HG03064 (cell line): ENCODE measurements around the gene DPY19L1.
"Not testable (repeated sequence)": the region's sequence is repeated elsewhere in the genome, so short reads cannot be mapped to it uniquely, and the experiment has no call there.

Experiments
- ATAC-seq: cut with Tn5 transposase; IDR thresholded peaks from one replicate; pipeline ENCODE4 v1.9.1; 2021; ENCODE audit warnings: low read depth; ENCODE audit not compliant: unreplicated experiment

Gene DPY19L1

GRCh38 chr7:35037211-35037525 is at the start of gene DPY19L1:
Gene DPY19L1, minus strand, starts transcription at chr7:35037485. Its CDS starts 91 bp downstream, at chr7:35037394.
- peak; percentile 22 for ATAC-seq

GRCh38 chr7:35079517-35079916 is 42.2 kb upstream of the DPY19L1 start:
- ATAC-seq, result not testable (repeated sequence)

GRCh38 chr7:35074008-35074407 is 36.7 kb upstream of the DPY19L1 start:
- not testable (repeated sequence) for ATAC-seq

GRCh38 chr7:35072950-35073827 is 35.9 kb upstream of the DPY19L1 start:
- ATAC-seq, result not testable (repeated sequence)

- not testable (repeated sequence) for ATAC-seq
These were observed 31.8 kb upstream of the DPY19L1 start for GRCh38 chr7:35069084-35069483.

GRCh38 chr7:35065382-35065781 is 28.1 kb upstream of the DPY19L1 start:
- ATAC-seq, result not testable (repeated sequence)

GRCh38 chr7:35058571-35058970 is 21.3 kb upstream of the DPY19L1 start:
- ATAC-seq, result not testable (repeated sequence)

- not testable (repeated sequence) for ATAC-seq
These were observed 20.5 kb upstream of the DPY19L1 start for GRCh38 chr7:35057505-35058451.

- not testable (repeated sequence) for ATAC-seq
These were observed 18.4 kb upstream of the DPY19L1 start for GRCh38 chr7:35055733-35056132.

GRCh38 chr7:35053488-35054175 is 16.3 kb upstream of the DPY19L1 start:
- ATAC-seq, result not testable (repeated sequence)

- ATAC-seq, result not testable (repeated sequence)
These were observed 11.1 kb upstream of the DPY19L1 start for GRCh38 chr7:35048390-35048789.

GRCh38 chr7:35047912-35048305 is 10.6 kb upstream of the DPY19L1 start:
- not testable (repeated sequence) for ATAC-seq

GRCh38 chr7:35047263-35047911 is 10.1 kb upstream of the DPY19L1 start:
- ATAC-seq, result not testable (repeated sequence)

- not testable (repeated sequence) for ATAC-seq
These were observed 6.0 kb upstream of the DPY19L1 start for GRCh38 chr7:35043301-35043700.

GRCh38 chr7:35040906-35041305 is 3.6 kb upstream of the DPY19L1 start:
- no peak for ATAC-seq

GRCh38 chr7:35039343-35039742 is 2.1 kb upstream of the DPY19L1 start:
- no peak for ATAC-seq

GRCh38 chr7:35038354-35038753 is 1.1 kb upstream of the DPY19L1 start:
- no peak for ATAC-seq

GRCh38 chr7:35037526-35038341 is 449 bp upstream of the DPY19L1 start:
- peak; percentile 87 for ATAC-seq
